Measurements from ENCODE around the gene PPIL1.

PPIL1 gene

GRCh38 chr6:36851149-36851614 is 23.4 kb downstream of the PPIL1 start:
- peak; percentile 80 for TF ChIP-seq CTCF (IDR thresholded peaks at IDR 0.05)
- DNase-seq: peak; percentile 43
- H3K9me3 Mint-ChIP-seq: no peaks in the 10 kb centered on the region
- no peak overlapping the region for H3K27ac Mint-ChIP-seq
- peaks cover 15% of the 10 kb centered on the region for H3K27me3 Mint-ChIP-seq (ENCODE audit: low read depth, poor library complexity)
- peak overlapping the region; percentile 41 for H3K4me3 Mint-ChIP-seq
- H3K4me1 Mint-ChIP-seq: peaks cover 39% of the 10 kb centered on the region
- H3K36me3 Mint-ChIP-seq (ENCODE audit: low read depth): peaks cover 13% of the 10 kb centered on the region

GRCh38 chr6:36850021-36850420 is 24.6 kb downstream of the PPIL1 start:
- H3K36me3 Mint-ChIP-seq (ENCODE audit: low read depth): peaks cover 11% of the 10 kb centered on the region
- no peak for DNase-seq
- TF ChIP-seq CTCF (IDR thresholded peaks at IDR 0.05): no peak
- H3K27ac Mint-ChIP-seq: no peak overlapping the region
- peaks cover 23% of the 10 kb centered on the region for H3K27me3 Mint-ChIP-seq (ENCODE audit: low read depth, poor library complexity)
- no peaks in the 10 kb centered on the region for H3K9me3 Mint-ChIP-seq
- peaks cover 48% of the 10 kb centered on the region for H3K4me1 Mint-ChIP-seq
- H3K4me3 Mint-ChIP-seq: no peak overlapping the region

- peak overlapping the region; percentile 57 for H3K27ac Mint-ChIP-seq
Measured at GRCh38 chr6:36848658-36849441, 25.8 kb downstream of the PPIL1 start.

GRCh38 chr6:36847991-36848390 is 26.6 kb downstream of the PPIL1 start:
- H3K9me3 Mint-ChIP-seq: no peaks in the 10 kb centered on the region
- TF ChIP-seq CTCF (IDR thresholded peaks at IDR 0.05): no peak
- H3K4me3 Mint-ChIP-seq: peak overlapping the region; percentile 78
- no peak overlapping the region for H3K27ac Mint-ChIP-seq
- DNase-seq: no peak
- H3K4me1 Mint-ChIP-seq: peaks cover 65% of the 10 kb centered on the region
- peaks cover 31% of the 10 kb centered on the region for H3K27me3 Mint-ChIP-seq (ENCODE audit: low read depth, poor library complexity)
- peaks cover 1% of the 10 kb centered on the region for H3K36me3 Mint-ChIP-seq (ENCODE audit: low read depth)

More at GRCh38 chr6:36848658-36849441, 25.8 kb downstream of the PPIL1 start:
- TF ChIP-seq CTCF (IDR thresholded peaks at IDR 0.05): no peak
- H3K27me3 Mint-ChIP-seq (ENCODE audit: low read depth, poor library complexity): peaks cover 30% of the 10 kb centered on the region
- peak overlapping the region; percentile 78 for H3K4me3 Mint-ChIP-seq
- DNase-seq: peak; percentile 74
- H3K4me1 Mint-ChIP-seq: peaks cover 58% of the 10 kb centered on the region
- no peaks in the 10 kb centered on the region for H3K9me3 Mint-ChIP-seq
- H3K36me3 Mint-ChIP-seq (ENCODE audit: low read depth): peaks cover 4% of the 10 kb centered on the region

GRCh38 chr6:36847152-36847551 is 27.5 kb downstream of the PPIL1 start:
- Mint-ChIP-seq H3K27me3 (ENCODE audit: low read depth, poor library complexity) (peaks cover 39% of the 10 kb centered on the region), H3K27ac (no peak overlapping the region), H3K4me1 (peaks cover 70% of the 10 kb centered on the region), H3K4me3 (no peak overlapping the region), H3K36me3 (ENCODE audit: low read depth) (no peaks in the 10 kb centered on the region), H3K9me3 (no peaks in the 10 kb centered on the region)
- no peak for DNase-seq
- TF ChIP-seq CTCF (IDR thresholded peaks at IDR 0.05): no peak

- no peak for DNase-seq
- H3K36me3 Mint-ChIP-seq (ENCODE audit: low read depth): no peaks in the 10 kb centered on the region
- peaks cover 57% of the 10 kb centered on the region for H3K27me3 Mint-ChIP-seq (ENCODE audit: low read depth, poor library complexity)
- no peak overlapping the region for H3K4me3 Mint-ChIP-seq
- H3K4me1 Mint-ChIP-seq: peaks cover 70% of the 10 kb centered on the region
- H3K9me3 Mint-ChIP-seq: no peaks in the 10 kb centered on the region
- no peak for TF ChIP-seq CTCF (IDR thresholded peaks at IDR 0.05)
- H3K27ac Mint-ChIP-seq: no peak overlapping the region
Measured at GRCh38 chr6:36845233-36845632, 29.4 kb downstream of the PPIL1 start.
